Measurements from ENCODE around the gene ZNF644.

Gene ZNF644

DNA sequence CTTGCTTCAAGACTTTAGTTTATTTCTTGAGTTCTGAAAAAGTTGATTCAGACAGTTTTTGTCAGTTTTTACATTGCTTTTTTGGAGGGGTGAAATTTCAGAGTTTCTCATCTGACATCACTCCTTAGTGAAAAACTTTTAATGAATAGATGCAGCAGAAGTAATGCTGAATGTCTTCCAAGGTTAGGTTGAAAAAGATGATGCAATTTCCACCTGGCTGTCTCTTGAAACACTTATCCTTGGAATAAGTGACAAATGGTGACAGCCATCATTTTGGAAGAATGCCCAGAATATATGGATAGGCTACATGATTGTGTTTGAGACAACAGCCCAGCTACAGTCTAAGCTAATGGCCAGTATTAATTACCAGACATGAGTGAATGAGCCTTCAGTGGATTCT is 140.8 kb downstream of the ZNF644 start:
- H3K4me3 ChIP-seq (ENCODE audit: low read depth, low read length) = no peak overlapping the region
- no peak for DNase-seq (ENCODE audit: low read depth, low spot score)
- in situ Hi-C loops (cut with HindIII; ENCODE audit: low sequenced_read_pairs) = no loop called here
- TF ChIP-seq, protein P1, sequence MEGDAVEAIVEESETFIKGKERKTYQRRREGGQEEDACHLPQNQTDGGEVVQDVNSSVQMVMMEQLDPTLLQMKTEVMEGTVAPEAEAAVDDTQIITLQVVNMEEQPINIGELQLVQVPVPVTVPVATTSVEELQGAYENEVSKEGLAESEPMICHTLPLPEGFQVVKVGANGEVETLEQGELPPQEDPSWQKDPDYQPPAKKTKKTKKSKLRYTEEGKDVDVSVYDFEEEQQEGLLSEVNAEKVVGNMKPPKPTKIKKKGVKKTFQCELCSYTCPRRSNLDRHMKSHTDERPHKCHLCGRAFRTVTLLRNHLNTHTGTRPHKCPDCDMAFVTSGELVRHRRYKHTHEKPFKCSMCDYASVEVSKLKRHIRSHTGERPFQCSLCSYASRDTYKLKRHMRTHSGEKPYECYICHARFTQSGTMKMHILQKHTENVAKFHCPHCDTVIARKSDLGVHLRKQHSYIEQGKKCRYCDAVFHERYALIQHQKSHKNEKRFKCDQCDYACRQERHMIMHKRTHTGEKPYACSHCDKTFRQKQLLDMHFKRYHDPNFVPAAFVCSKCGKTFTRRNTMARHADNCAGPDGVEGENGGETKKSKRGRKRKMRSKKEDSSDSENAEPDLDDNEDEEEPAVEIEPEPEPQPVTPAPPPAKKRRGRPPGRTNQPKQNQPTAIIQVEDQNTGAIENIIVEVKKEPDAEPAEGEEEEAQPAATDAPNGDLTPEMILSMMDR (IDR thresholded peaks at IDR 0.05; ENCODE audit: low read depth, low read length) = no peak

DNA sequence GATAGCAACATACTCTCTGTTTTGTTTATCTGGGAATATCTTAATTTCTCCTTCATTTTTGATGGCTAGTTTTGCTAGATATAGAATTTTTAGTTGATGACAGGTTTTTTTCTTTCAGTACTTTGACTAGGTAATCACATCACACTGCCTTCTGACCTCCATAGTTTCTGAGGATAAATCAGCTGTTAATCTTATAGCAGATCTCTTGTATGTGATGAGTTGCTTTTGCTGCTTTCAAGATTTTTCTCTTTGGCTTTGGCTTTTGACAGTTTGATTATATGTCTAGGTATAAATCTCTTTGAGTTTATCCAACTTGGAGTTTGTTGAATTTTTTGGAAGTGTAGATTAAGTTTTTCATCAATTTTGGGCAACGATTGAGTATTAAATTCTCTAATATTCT is 142.6 kb downstream of the ZNF644 start:
- peak; percentile 8 for DNase-seq (ENCODE audit: low read depth, low spot score)
- TF ChIP-seq, protein P1 (IDR thresholded peaks at IDR 0.05; ENCODE audit: low read depth, low read length) = no peak
- in situ Hi-C loops (cut with HindIII; ENCODE audit: low sequenced_read_pairs) = no loop called here

DNA sequence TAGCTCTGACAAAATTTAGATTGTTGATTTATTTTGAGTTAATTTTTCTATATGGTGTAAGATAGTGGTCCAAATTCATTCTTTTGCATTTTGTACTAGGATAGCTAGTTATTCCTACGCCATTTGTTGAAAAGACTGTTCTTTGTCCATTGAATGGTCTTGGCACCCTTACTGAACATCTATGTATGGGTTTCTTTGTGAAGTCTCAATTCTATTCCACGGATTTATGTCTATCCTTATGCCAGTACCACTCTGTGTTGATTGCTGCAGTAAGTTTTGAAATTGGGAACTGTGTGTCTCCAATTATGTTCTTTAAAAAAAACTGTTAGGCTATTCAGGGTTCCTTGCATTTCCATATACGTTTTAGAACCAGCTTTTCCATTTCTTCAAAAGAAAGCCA is 145.7 kb downstream of the ZNF644 start:
- TF ChIP-seq, protein P1 (IDR thresholded peaks at IDR 0.05; ENCODE audit: low read depth, low read length) = no peak
- in situ Hi-C loops (cut with HindIII; ENCODE audit: low sequenced_read_pairs) = no loop called here
- DNase-seq (ENCODE audit: low read depth, low spot score) = no peak
- no peak overlapping the region for H3K4me3 ChIP-seq (ENCODE audit: low read depth, low read length)

More for the DNA sequence above, 142.6 kb downstream of the ZNF644 start:
- no peak overlapping the region for H3K4me3 ChIP-seq (ENCODE audit: low read depth, low read length)
